Epithelial cell of proximal tubule (primary cell): ENCODE results near the gene ARHGAP26. TPM values are rescaled to one million over a fixed set of nuclear protein-coding genes. Genes with fewer than 3 reads are reported as not detected.

Experiments used
- DNase-seq: peaks from one replicate; pipeline ENCODE4 v3.0.0-alpha.2; 2011; ENCODE audit warnings: low read depth
- H3K4me3 ChIP-seq: 2 replicates; pipeline ENCODE4 v1.5.1; 2011; ENCODE audit warnings: low read depth, mild to moderate bottlenecking, low read length
- CTCF ChIP-seq: conservative IDR thresholded peaks from 2 replicates; pipeline ENCODE4 v1.5.1; 2012; ENCODE audit warnings: low read depth, mild to moderate bottlenecking, low read length
- total RNA-seq: library from RNA; depleted of rRNA; stranded (reverse); fragments of >200 nt; gene quantifications from 2 replicates; pipeline ENCODE4 v1.2.3, GENCODE V29; 2015

The ARHGAP26 gene
- total RNA-seq, 1 donor from 2014 or later = 7.0 TPM

- no peak for DNase-seq
- no peak for TF ChIP-seq CTCF
- no peak overlapping the region for H3K4me3 ChIP-seq
These were observed 361.8 kb downstream of the ARHGAP26 start for GRCh38 chr5:143131972-143132371.

GRCh38 chr5:143132739-143133138, 362.6 kb downstream of the ARHGAP26 start:
- no peak for TF ChIP-seq CTCF
- H3K4me3 ChIP-seq = no peak overlapping the region

GRCh38 chr5:143133721-143134120, 363.5 kb downstream of the ARHGAP26 start:
- H3K4me3 ChIP-seq = no peak overlapping the region
- no peak for DNase-seq
- no peak for TF ChIP-seq CTCF

More at GRCh38 chr5:143132739-143133138, 362.6 kb downstream of the ARHGAP26 start:
- no peak for DNase-seq

- no peak for DNase-seq
- no peak for TF ChIP-seq CTCF
- H3K4me3 ChIP-seq = no peak overlapping the region
These were observed 364.1 kb downstream of the ARHGAP26 start for GRCh38 chr5:143134269-143134668.

GRCh38 chr5:143134900-143135299, 364.7 kb downstream of the ARHGAP26 start:
- TF ChIP-seq CTCF = no peak
- no peak for DNase-seq
- H3K4me3 ChIP-seq = no peak overlapping the region

- TF ChIP-seq CTCF = no peak
- no peak overlapping the region for H3K4me3 ChIP-seq
- DNase-seq = no peak
These were observed 365.8 kb downstream of the ARHGAP26 start for GRCh38 chr5:143135832-143136551.

GRCh38 chr5:143138839-143139238, 368.7 kb downstream of the ARHGAP26 start:
- TF ChIP-seq CTCF = no peak
- no peak for DNase-seq
- no peak overlapping the region for H3K4me3 ChIP-seq
